Heart left ventricle (tissue), 16 donors: ENCODE data around the gene SPTBN1. TPM values are rescaled to one million over a fixed set of nuclear protein-coding genes. Genes with fewer than 3 reads are reported as not detected.

Source experiments
- ATAC-seq, 4 donors: fragments of 200-7000 bp; cut with Tn5 transposase; one replicate each; pipeline ENCODE4 v1.9.1; 2020 to 2022; ENCODE audit warnings: moderate library complexity in 4 of 4, mild to moderate bottlenecking in 3 of 4, moderate number of reproducible peaks in 1 of 4
- DNase-seq, 5 donors: peaks; one replicate each; pipeline ENCODE4 v3.0.0-alpha.2; 2020
- H3K27ac ChIP-seq, 12 donors: fragments of 200-600 bp; sonication (generic) in 4 of 12; one replicate each; pipeline versions ENCODE4 v1.5.0 to v1.8.0; 2016 to 2022; ENCODE audit warnings: mild to moderate bottlenecking in 2 of 12
- H3K27me3 ChIP-seq, 9 donors: fragments of 200-600 bp; sonication (generic) in 2 of 9; one replicate each; pipeline versions ENCODE4 v1.5.1 to v1.8.0; 2016 to 2022; ENCODE audit warnings: mild to moderate bottlenecking in 3 of 9
- H3K36me3 ChIP-seq, 9 donors: fragments of 200-600 bp; sonication (generic) in 2 of 9; one replicate each; pipeline versions ENCODE4 v1.5.0 to v1.8.0; 2018 to 2022; ENCODE audit warnings: mild to moderate bottlenecking in 2 of 9
- H3K4me1 ChIP-seq, 12 donors: fragments of 200-600 bp; sonication (generic) in 4 of 12; one replicate each; pipeline versions ENCODE4 v1.5.0 to v1.8.0; 2016 to 2022; ENCODE audit warnings: mild to moderate bottlenecking in 3 of 12
- H3K4me3 ChIP-seq, 12 donors: fragments of 200-600 bp; sonication (generic) in 4 of 12; one replicate each; pipeline versions ENCODE4 v1.5.0 to v1.8.0; 2017 to 2022; ENCODE audit warnings: mild to moderate bottlenecking in 9 of 12, moderate library complexity in 4 of 12
- H3K9me3 ChIP-seq, 12 donors: fragments of 200-600 bp; sonication (generic) in 4 of 12; one replicate each; pipeline versions ENCODE4 v1.5.0 to v1.8.0; 2016 to 2022; ENCODE audit warnings: mild to moderate bottlenecking in 1 of 12
- POLR2A ChIP-seq, 2 donors: fragments of 450-650 bp; IDR thresholded peaks; one replicate each; pipeline ENCODE4 v1.6.1; 2017; ENCODE audit warnings: antibody characterized with exemption in 2 of 2, mild to moderate bottlenecking in 2 of 2, moderate library complexity in 2 of 2
- WGBS, 4 donors: extraction: QIAGEN DNeasy Blood & Tissue Kit in 2 of 4; methylation state at CpG; one replicate each; pipeline versions ENCODE4 v1.1.5 to v1.1.7; 2013 to 2018; 5-methylcytosine and 5-hydroxymethylcytosine counted together
- intact Hi-C, 10 donors: fragments of 100-400 bp; cut with DNase I; formaldehyde crosslinking; loops; one replicate each; pipeline versions ENCODE4 v1.11.1 to v1.14.2; 2022
- polyA plus RNA-seq, 2 donors: library from polyadenylated mRNA; stranded (reverse); fragments of 200-250 nt; gene quantifications; one replicate each; pipeline ENCODE4 v1.2.3, GENCODE V29; 2013
- total RNA-seq, 9 donors: library from RNA; depleted of rRNA in 2 of 9; stranded (reverse); fragments of >200 nt in 2 of 9; fragmentation: NEBNext Ultra II Directional in 3 of 9; extraction: Animal tissue kit (Norgen Biotek cat#: 25700) in 3 of 9; gene quantifications; one replicate each; pipeline versions ENCODE4 v1.1.0 to v1.2.4, GENCODE V29; 2016 to 2023
- TF ChIP-seq, protein P1 (sequence below), 12 donors: fragments of 200-600 bp; sonication (generic) in 4 of 12; IDR thresholded peaks; one replicate each; pipeline versions ENCODE4 v1.5.0 to v1.8.0; 2018 to 2022; ENCODE audit warnings: antibody characterized with exemption in 12 of 12, mild to moderate bottlenecking in 5 of 12
- donor health status: ischemic (EF 13 %, LVEDD 7.1; RV severe dilation, severe dysfunction).
- donor health status: healthy with polysubstance abuse.
- donor health status: DM: no; HTN: yes; CAD: no.
- donor health status: DM: no; HTN: no; CAD: no.
- donor health status: ischemic (EF 25% LVEDD 6.9; RV normal size, moderate dysfunction).
- donor health status: ischemic (EF 25% LVEDD 5.7; RV mildly dilated, moderate dysfunction).
- donor health status: healthy.
- donor health status: DM: yes; HTN: yes; CAD: no.
- donor health status: ischemic (EF 35%, LVEDD 5.7; RV mildly dilated, moderate dysfunction).
- donor health status: nonischemic (EF 11% LVEDD 7.7; RV severe dilation, severe dysfunction).
- donor health status: DM: yes; HTN: yes; CAD: no.
- donor health status: PGD.
- donor health status: ischemic (EF 29% LVEDD 5.4; RV normal size, mild dysfunction).
- donor health status: nonischemic (EF 23%, LVEDD 6.1; RV moderate dilation, normal function).

The SPTBN1 gene
- total and polyA plus RNA-seq, 11 donors: 124 to 659 (median 422) TPM

- TF ChIP-seq POLR2A (IDR thresholded peaks at IDR 0.05): no peak
- TF ChIP-seq, protein P1, sequence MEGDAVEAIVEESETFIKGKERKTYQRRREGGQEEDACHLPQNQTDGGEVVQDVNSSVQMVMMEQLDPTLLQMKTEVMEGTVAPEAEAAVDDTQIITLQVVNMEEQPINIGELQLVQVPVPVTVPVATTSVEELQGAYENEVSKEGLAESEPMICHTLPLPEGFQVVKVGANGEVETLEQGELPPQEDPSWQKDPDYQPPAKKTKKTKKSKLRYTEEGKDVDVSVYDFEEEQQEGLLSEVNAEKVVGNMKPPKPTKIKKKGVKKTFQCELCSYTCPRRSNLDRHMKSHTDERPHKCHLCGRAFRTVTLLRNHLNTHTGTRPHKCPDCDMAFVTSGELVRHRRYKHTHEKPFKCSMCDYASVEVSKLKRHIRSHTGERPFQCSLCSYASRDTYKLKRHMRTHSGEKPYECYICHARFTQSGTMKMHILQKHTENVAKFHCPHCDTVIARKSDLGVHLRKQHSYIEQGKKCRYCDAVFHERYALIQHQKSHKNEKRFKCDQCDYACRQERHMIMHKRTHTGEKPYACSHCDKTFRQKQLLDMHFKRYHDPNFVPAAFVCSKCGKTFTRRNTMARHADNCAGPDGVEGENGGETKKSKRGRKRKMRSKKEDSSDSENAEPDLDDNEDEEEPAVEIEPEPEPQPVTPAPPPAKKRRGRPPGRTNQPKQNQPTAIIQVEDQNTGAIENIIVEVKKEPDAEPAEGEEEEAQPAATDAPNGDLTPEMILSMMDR (IDR thresholded peaks at IDR 0.05): no peak
- no peak overlapping the region for H3K4me3 ChIP-seq
- peaks cover 0 to 8% (median 0%) of the 10 kb centered on the region in 9 donors for H3K36me3 ChIP-seq
- H3K9me3 ChIP-seq: no peaks in the 10 kb centered on the region
- no peak for DNase-seq
- H3K4me1 ChIP-seq: peaks cover 23 to 98% (median 70%) of the 10 kb centered on the region in 12 donors
- no peak for ATAC-seq
- 41 to 64% (median 54%) methylated on average over 2 of the region's 2 CpGs for WGBS, 4 donors
- intact Hi-C loops: loop anchor here in 1 of 10 donors (10.0 kb wide), 1 partner anchor 166 kb away; no protein-coding TSS in a partner anchor
- peak overlapping the region; percentile 31 to 86 (median 76) for H3K27ac ChIP-seq
- H3K27me3 ChIP-seq: no peaks in the 10 kb centered on the region
These were observed 12.5 kb downstream of the SPTBN1 start for GRCh38 chr2:54468673-54469072.

- Histone ChIP-seq H3K36me3 (peaks cover 0 to 8% (median 0%) of the 10 kb centered on the region in 9 donors), H3K9me3 (no peaks in the 10 kb centered on the region), H3K4me3 (peak overlapping the region; percentile 10 to 51 (median 42)), H3K4me1 (peaks cover 23 to 98% (median 77%) of the 10 kb centered on the region in 12 donors), H3K27ac (peak overlapping the region; percentile 31 to 86 (median 76)), H3K27me3 (no peaks in the 10 kb centered on the region)
- intact Hi-C loops: loop anchor here in 1 of 10 donors (10.0 kb wide), 1 partner anchor 165 kb away; no protein-coding TSS in a partner anchor
- peak in 4 of 5 donors; percentile 35 to 51 (median 41) for DNase-seq
- peak; percentile 70 to 87 (median 80) for ATAC-seq
- 20 to 27% (median 21%) methylated on average over 3 of the region's 3 CpGs for WGBS, 4 donors
- TF ChIP-seq POLR2A (IDR thresholded peaks at IDR 0.05): no peak
- TF ChIP-seq, protein P1 (IDR thresholded peaks at IDR 0.05): no peak
These were observed 13.4 kb downstream of the SPTBN1 start for GRCh38 chr2:54469484-54470053.

DNA sequence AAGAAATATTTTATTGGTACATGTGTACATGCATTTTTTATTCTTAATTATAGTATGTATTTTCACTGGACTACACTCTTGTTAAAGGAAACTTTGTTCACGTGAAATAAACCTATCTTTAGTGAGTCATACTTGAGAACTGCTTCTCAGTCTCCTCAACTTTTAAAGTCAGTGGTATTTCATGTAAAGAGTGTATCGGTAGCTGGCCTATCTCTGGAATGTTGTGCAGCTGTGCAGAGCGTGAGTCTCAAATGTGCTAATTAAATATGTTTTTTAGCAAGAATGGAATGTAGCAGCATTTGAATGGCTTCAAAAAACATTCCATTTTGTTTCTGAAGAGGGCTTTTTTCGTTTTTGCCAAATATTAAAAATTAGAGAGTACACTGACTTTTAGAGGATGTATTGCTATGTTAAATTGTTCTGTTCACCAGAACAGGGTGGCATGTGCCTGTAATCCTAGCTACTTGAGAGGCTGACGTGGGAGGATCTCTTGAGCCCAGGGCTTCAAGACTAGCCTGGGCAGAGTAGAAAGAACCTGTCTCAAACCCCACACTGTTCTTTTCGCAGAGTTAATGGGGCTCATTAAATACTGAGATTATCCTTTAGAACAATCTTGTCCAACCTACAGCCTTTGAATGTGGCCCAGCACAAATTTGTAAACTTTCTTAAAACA lies 14.3 kb downstream of the SPTBN1 start:
- intact Hi-C loops: no loop called here
- TF ChIP-seq POLR2A (IDR thresholded peaks at IDR 0.05): no peak
- TF ChIP-seq, protein P1 (IDR thresholded peaks at IDR 0.05): no peak
- 24 to 28% (median 26%) methylated on average over 6 of the region's 6 CpGs for WGBS, 4 donors
- Histone ChIP-seq H3K27me3 (no peaks in the 10 kb centered on the region), H3K4me3 (peak overlapping the region; percentile 10 to 51 (median 42)), H3K4me1 (peaks cover 23 to 98% (median 77%) of the 10 kb centered on the region in 12 donors), H3K36me3 (peaks cover 0 to 8% (median 0%) of the 10 kb centered on the region in 9 donors), H3K9me3 (no peaks in the 10 kb centered on the region), H3K27ac (peak overlapping the region; percentile 31 to 86 (median 76))
- ATAC-seq: peak in 3 of 4 donors; percentile 41 to 60 (median 57)
- DNase-seq: no peak

GRCh38 chr2:54471221-54471711 lies 15.1 kb downstream of the SPTBN1 start:
- 0 to 7% (median 4%) methylated on average over 1 of the region's 1 CpG for WGBS, 4 donors

More at GRCh38 chr2:54471221-54471711, 15.1 kb downstream of the SPTBN1 start:
- H3K27me3 ChIP-seq: no peaks in the 10 kb centered on the region
- H3K4me3 ChIP-seq: peak overlapping the region; percentile 10 to 51 (median 42)
- TF ChIP-seq, protein P1 (IDR thresholded peaks at IDR 0.05): no peak
- TF ChIP-seq POLR2A (IDR thresholded peaks at IDR 0.05): no peak
- H3K36me3 ChIP-seq: peaks cover 0 to 8% (median 0%) of the 10 kb centered on the region in 9 donors
- peaks cover 23 to 98% (median 79%) of the 10 kb centered on the region in 12 donors for H3K4me1 ChIP-seq
- ATAC-seq: peak; percentile 64 to 79 (median 72)
- DNase-seq: peak in 4 of 5 donors; percentile 59 to 73 (median 70)
- peak overlapping the region; percentile 32 to 86 (median 76) for H3K27ac ChIP-seq
- no peaks in the 10 kb centered on the region for H3K9me3 ChIP-seq
- intact Hi-C loops: no loop called here
